PC-3 (cell line): Measurements from ENCODE around the gene SNTG2. TPM values are rescaled to one million over a fixed set of nuclear protein-coding genes. Genes with fewer than 3 reads are reported as not detected.

Experiments used
- ATAC-seq: fragments of 200-7000 bp; cut with Tn5 transposase; 2 replicates; pipeline ENCODE4 v1.9.1; 2020; ENCODE audit warnings: mild to moderate bottlenecking, moderate library complexity
- BruUV-seq: library from RNA; stranded (reverse); fragments of 400-500 nt; replicated peaks from 2 replicates; lab custom pipeline; 2021; lab: Mats Ljungman, UMichigan
- CTCF ChIA-PET: fragments of 300-600 bp; sonication (Branson Sonifier 250); formaldehyde crosslinking; loops from one replicate; lab custom pipeline; 2022; ENCODE audit warnings: antibody characterized with exemption; lab: Charles Lee
- POLR2A ChIA-PET: fragments of 300-600 bp; sonication (Branson Sonifier 250); formaldehyde crosslinking; loops from one replicate; lab custom pipeline; 2022; ENCODE audit warnings: antibody characterized with exemption; ENCODE audit not compliant: unreplicated experiment; lab: Charles Lee
- DNase-seq: peaks from one replicate; pipeline ENCODE4 v3.0.0-alpha.2; 2015
- H2AFZ ChIP-seq: fragments of 300-600 bp; sonication (generic); 2 replicates; pipeline ENCODE4 v1.6.0; 2016; ENCODE audit warnings: antibody characterized with exemption, low read length
- H3F3A ChIP-seq: fragments of 300-600 bp; sonication (generic); one replicate; pipeline ENCODE4 v1.6.0; 2017; ENCODE audit warnings: antibody characterized with exemption, low read length, control low read depth, mild to moderate bottlenecking; ENCODE audit not compliant: unreplicated experiment
- H3K27ac ChIP-seq: fragments of 300-600 bp; sonication (generic); 2 replicates; pipeline ENCODE4 v1.5.1; 2016; ENCODE audit warnings: mild to moderate bottlenecking, low read length
- H3K27me3 ChIP-seq: fragments of 300-600 bp; sonication (generic); 2 replicates; pipeline ENCODE4 v1.6.1; 2016; ENCODE audit warnings: low read length, mixed read lengths
- H3K36me3 ChIP-seq: fragments of 300-600 bp; sonication (generic); 2 replicates; pipeline ENCODE4 v1.6.1; 2016; ENCODE audit warnings: low read depth, mixed run types, low read length, mixed read lengths
- H3K4me1 ChIP-seq: fragments of 300-600 bp; sonication (generic); 2 replicates; pipeline ENCODE4 v1.5.1; 2016; ENCODE audit warnings: low read length; ENCODE audit not compliant: insufficient read depth
- H3K4me2 ChIP-seq: fragments of 300-600 bp; sonication (generic); 2 replicates; pipeline ENCODE4 v1.6.0; 2016; ENCODE audit warnings: low read length
- H3K4me3 ChIP-seq: fragments of 300-600 bp; sonication (generic); 2 replicates; pipeline ENCODE4 v1.5.1; 2016; ENCODE audit warnings: mild to moderate bottlenecking, low read length, mixed read lengths
- H3K79me2 ChIP-seq: fragments of 300-600 bp; sonication (generic); 2 replicates; pipeline ENCODE4 v1.6.1; 2017; ENCODE audit warnings: low read length, mixed read lengths
- H3K9ac ChIP-seq: fragments of 300-600 bp; sonication (generic); 2 replicates; pipeline ENCODE4 v1.6.0; 2016; ENCODE audit warnings: mild to moderate bottlenecking, low read length
- H3K9me2 ChIP-seq: fragments of 300-600 bp; sonication (generic); replicated peaks from 2 replicates; pipeline ENCODE4 v1.6.1; 2016; ENCODE audit warnings: mixed run types, low read length, mixed read lengths
- H3K9me3 ChIP-seq: fragments of 300-600 bp; sonication (generic); 2 replicates; pipeline ENCODE4 v1.6.1; 2016; ENCODE audit warnings: low read length, mixed read lengths
- H4K20me1 ChIP-seq: fragments of 300-600 bp; sonication (generic); 2 replicates; pipeline ENCODE4 v1.6.1; 2016; ENCODE audit warnings: low read length, mixed read lengths
- CTCF ChIP-seq: fragments of 300-600 bp; sonication (generic); conservative IDR thresholded peaks from 2 replicates; pipeline ENCODE4 v1.5.1; 2017; ENCODE audit warnings: antibody characterized with exemption, low read depth, mild to moderate bottlenecking, low read length
- EZH2 ChIP-seq: fragments of 300-600 bp; sonication (generic); IDR thresholded peaks from one replicate; pipeline ENCODE4 v1.6.1; 2017; ENCODE audit warnings: antibody characterized with exemption, mild to moderate bottlenecking, low read length; ENCODE audit not compliant: unreplicated experiment
- EZH2phosphoT487 ChIP-seq: fragments of 300-600 bp; sonication (generic); IDR thresholded peaks from 2 replicates; pipeline ENCODE4 v1.6.1; 2018; ENCODE audit warnings: mild to moderate bottlenecking, antibody characterized with exemption, low read length, borderline replicate concordance
- intact Hi-C: fragments of 100-400 bp; cut with micrococcal nuclease; formaldehyde crosslinking; loops from 2 replicates; pipeline ENCODE4 v1.9.0; 2023
- total RNA-seq: library from RNA; depleted of rRNA; stranded (reverse); fragments of >200 nt; gene quantifications from 2 replicates; pipeline ENCODE4 v1.2.3, GENCODE V29; 2014

Gene SNTG2
- total RNA-seq, 1 experiment from 2014 or later, result not detected

GRCh38 chr2:963876-964275 lies 13.2 kb downstream of the SNTG2 start:
- ChIA-PET POLR2A (no interaction called here), CTCF (no interaction called here)
- Histone ChIP-seq H2AFZ (no peak overlapping the region), H3K27ac (no peak overlapping the region), H4K20me1 (no peaks in the 10 kb centered on the region), H3K9me2 (no peaks in the 10 kb centered on the region), H3K9ac (no peak overlapping the region), H3F3A (no peaks in the 10 kb centered on the region), H3K4me3 (no peak overlapping the region), H3K9me3 (no peaks in the 10 kb centered on the region), H3K36me3 (no peaks in the 10 kb centered on the region), H3K79me2 (no peaks in the 10 kb centered on the region), H3K27me3 (peaks cover 43% of the 10 kb centered on the region), H3K4me1 (no peaks in the 10 kb centered on the region), H3K4me2 (no peak overlapping the region)
- TF ChIP-seq EZH2 (no peak), CTCF (no peak), EZH2phosphoT487 (no peak)
- ATAC-seq (no peak), DNase-seq (no peak)
- intact Hi-C loops, result no loop called here
- no TSS peak for BruUV-seq

GRCh38 chr2:964562-964961 lies 13.9 kb downstream of the SNTG2 start:
- DNase-seq (no peak), ATAC-seq (no peak)
- Histone ChIP-seq H3F3A (no peaks in the 10 kb centered on the region), H3K9me3 (no peaks in the 10 kb centered on the region), H3K4me1 (no peaks in the 10 kb centered on the region), H3K9ac (no peak overlapping the region), H3K27ac (no peak overlapping the region), H2AFZ (no peak overlapping the region), H3K36me3 (no peaks in the 10 kb centered on the region), H3K4me3 (no peak overlapping the region), H3K9me2 (no peaks in the 10 kb centered on the region), H3K79me2 (no peaks in the 10 kb centered on the region), H3K4me2 (no peak overlapping the region), H4K20me1 (no peaks in the 10 kb centered on the region), H3K27me3 (peaks cover 37% of the 10 kb centered on the region)
- POLR2A ChIA-PET, result no interaction called here
- CTCF ChIA-PET, result no interaction called here
- no TSS peak for BruUV-seq
- intact Hi-C loops, result no loop called here
- no peak for TF ChIP-seq CTCF
- no peak for TF ChIP-seq EZH2
- no peak for TF ChIP-seq EZH2phosphoT487

GRCh38 chr2:965640-966147 lies 15.0 kb downstream of the SNTG2 start:
- no peaks in the 10 kb centered on the region for H3F3A ChIP-seq
- H3K4me3 ChIP-seq, result no peak overlapping the region
- no peaks in the 10 kb centered on the region for H4K20me1 ChIP-seq
- no TSS peak for BruUV-seq
- H3K27ac ChIP-seq, result no peak overlapping the region
- DNase-seq (no peak), ATAC-seq (no peak)
- no peak overlapping the region for H3K4me2 ChIP-seq
- ChIA-PET POLR2A (no interaction called here), CTCF (no interaction called here)
- no peak overlapping the region for H2AFZ ChIP-seq
- intact Hi-C loops, result no loop called here
- no peaks in the 10 kb centered on the region for H3K36me3 ChIP-seq
- H3K4me1 ChIP-seq, result no peaks in the 10 kb centered on the region
- no peaks in the 10 kb centered on the region for H3K9me3 ChIP-seq
- H3K79me2 ChIP-seq, result no peaks in the 10 kb centered on the region
- TF ChIP-seq CTCF (no peak), EZH2phosphoT487 (no peak), EZH2 (no peak)
- peaks cover 26% of the 10 kb centered on the region for H3K27me3 ChIP-seq
- no peak overlapping the region for H3K9ac ChIP-seq
- no peaks in the 10 kb centered on the region for H3K9me2 ChIP-seq
